WTC11 (cell line): ENCODE measurements around the gene ZDHHC17. TPM values are rescaled to one million over a fixed set of nuclear protein-coding genes. Genes with fewer than 3 reads are reported as not detected.

ENCODE experiments used
- ATAC-seq: fragments of 200-7000 bp; cut with Tn5 transposase; 2 replicates; pipeline ENCODE4 v1.10.0; 2021; ENCODE audit warnings: mild to moderate bottlenecking, moderate library complexity
- CTCF ChIA-PET: fragments of 300-600 bp; sonication (Branson Sonifier 250); formaldehyde crosslinking; loops from one replicate; lab custom pipeline; 2021; ENCODE audit warnings: antibody characterized with exemption; lab: Charles Lee
- POLR2A ChIA-PET: fragments of 350-600 bp; sonication (Branson Sonifier 250); formaldehyde crosslinking; loops from one replicate; lab custom pipeline; 2021; ENCODE audit warnings: antibody characterized with exemption; lab: Charles Lee
- DNase-seq: peaks from one replicate; pipeline ENCODE4 v3.0.0; 2021; ENCODE audit warnings: low spot score
- H3K27ac Mint-ChIP-seq: 2 replicates; pipeline ENCODE4 v1.8.0; 2021; ENCODE audit warnings: mixed read lengths
- H3K27me3 Mint-ChIP-seq: 2 replicates; pipeline ENCODE4 v1.8.0; 2021; ENCODE audit warnings: low read depth, mild to moderate bottlenecking, moderate library complexity, mixed read lengths
- H3K36me3 Mint-ChIP-seq: 2 replicates; pipeline ENCODE4 v1.8.0; 2021; ENCODE audit warnings: mixed read lengths
- H3K4me1 Mint-ChIP-seq: 2 replicates; pipeline ENCODE4 v1.8.0; 2022; ENCODE audit warnings: mixed read lengths
- H3K4me3 Mint-ChIP-seq: 2 replicates; pipeline ENCODE4 v1.8.0; 2021; ENCODE audit warnings: mild to moderate bottlenecking, moderate library complexity, mixed read lengths
- H3K9me3 Mint-ChIP-seq: 2 replicates; pipeline ENCODE4 v1.8.0; 2021; ENCODE audit warnings: mixed read lengths
- ATF1 ChIP-seq: sonication (generic); formaldehyde crosslinking; IDR thresholded peaks from 2 replicates; pipeline ENCODE4 v1.8.1; 2023; ENCODE audit warnings: mild to moderate bottlenecking, moderate library complexity, missing genetic modification reagents
- FOXJ3 ChIP-seq: sonication (generic); formaldehyde crosslinking; IDR thresholded peaks from 2 replicates; pipeline ENCODE4 v1.9.0; 2021; ENCODE audit warnings: missing genetic modification reagents, mild to moderate bottlenecking, borderline replicate concordance
- GABPB1 ChIP-seq: sonication (generic); formaldehyde crosslinking; IDR thresholded peaks from 2 replicates; pipeline ENCODE4 v1.8.1; 2023; ENCODE audit warnings: mild to moderate bottlenecking, missing genetic modification reagents
- MXD4 ChIP-seq: fragments of 250-450 bp; sonication (Bioruptor Pico); IDR thresholded peaks from 2 replicates; pipeline ENCODE4 v1.8.0; 2021; ENCODE audit warnings: mild to moderate bottlenecking, moderate library complexity, borderline replicate concordance
- NR3C1 ChIP-seq: sonication (generic); formaldehyde crosslinking; conservative IDR thresholded peaks from 2 replicates; pipeline ENCODE4 v1.8.1; 2023; ENCODE audit warnings: low read depth, mild to moderate bottlenecking, missing genetic modification reagents
- PRRX2 ChIP-seq: fragments of 250-450 bp; sonication (Bioruptor Pico); IDR thresholded peaks from 2 replicates; pipeline ENCODE4 v1.8.0; 2021; ENCODE audit warnings: mild to moderate bottlenecking
- RELA ChIP-seq: sonication (generic); formaldehyde crosslinking; IDR thresholded peaks from 2 replicates; pipeline ENCODE4 v1.8.1; 2022; ENCODE audit warnings: missing genetic modification reagents, mild to moderate bottlenecking, borderline replicate concordance
- SMAD4 ChIP-seq: sonication (generic); formaldehyde crosslinking; IDR thresholded peaks from 2 replicates; pipeline ENCODE4 v1.8.0; 2022; ENCODE audit warnings: mild to moderate bottlenecking, missing genetic modification reagents
- TEAD1 ChIP-seq: sonication (generic); formaldehyde crosslinking; IDR thresholded peaks from 2 replicates; pipeline ENCODE4 v1.8.0; 2022; ENCODE audit warnings: mild to moderate bottlenecking, missing genetic modification reagents
- ZBTB21 ChIP-seq: sonication (generic); formaldehyde crosslinking; IDR thresholded peaks from 2 replicates; pipeline ENCODE4 v1.8.1; 2023; ENCODE audit warnings: mild to moderate bottlenecking, missing genetic modification reagents, borderline replicate concordance
- ZNF121 ChIP-seq: sonication (generic); formaldehyde crosslinking; IDR thresholded peaks from 2 replicates; pipeline ENCODE4 v1.8.0; 2023; ENCODE audit warnings: missing genetic modification reagents
- ZNF671 ChIP-seq: fragments of 250-450 bp; sonication (Bioruptor Pico); IDR thresholded peaks from 2 replicates; pipeline ENCODE4 v1.8.0; 2021; ENCODE audit warnings: mild to moderate bottlenecking
- total RNA-seq: library from RNA; stranded (reverse); gene quantifications from 3 replicates; pipeline ENCODE4 v1.2.3, GENCODE V29; 2021
- TF ChIP-seq, protein P1 (sequence below): fragments of 250-450 bp; sonication (Bioruptor Pico); IDR thresholded peaks from 2 replicates; pipeline ENCODE4 v1.9.0; 2021; ENCODE audit warnings: mild to moderate bottlenecking
- TF ChIP-seq, protein P2 (sequence below): fragments of 250-450 bp; sonication (Bioruptor Pico); IDR thresholded peaks from 2 replicates; pipeline ENCODE4 v1.9.0; 2021; ENCODE audit warnings: moderate library complexity, mild to moderate bottlenecking, inconsistent platforms, borderline replicate concordance
- TF ChIP-seq, protein P3 (sequence below): fragments of 250-450 bp; sonication (Bioruptor Pico); IDR thresholded peaks from 2 replicates; pipeline ENCODE4 v2.1.2; 2022; ENCODE audit warnings: mild to moderate bottlenecking, moderate library complexity
- TF ChIP-seq, protein P4 (sequence below): fragments of 200-600 bp; IDR thresholded peaks from 2 replicates; pipeline ENCODE4 v1.8.0; 2022; ENCODE audit warnings: antibody characterized with exemption
- TF ChIP-seq, protein P5 (sequence below): fragments of 250-450 bp; sonication (Bioruptor Pico); conservative IDR thresholded peaks from 2 replicates; pipeline ENCODE4 v1.9.0; 2021; ENCODE audit warnings: mild to moderate bottlenecking
- TF ChIP-seq, protein P6 (sequence below): sonication (generic); formaldehyde crosslinking; IDR thresholded peaks from 2 replicates; pipeline ENCODE4 v1.8.0; 2023; ENCODE audit warnings: mild to moderate bottlenecking, missing genetic modification reagents
- TF ChIP-seq, protein P7 (sequence below): sonication (generic); formaldehyde crosslinking; IDR thresholded peaks from 2 replicates; pipeline ENCODE4 v1.8.0; 2022; ENCODE audit warnings: mild to moderate bottlenecking, missing genetic modification reagents
- TF ChIP-seq, protein P8 (sequence below): sonication (generic); formaldehyde crosslinking; IDR thresholded peaks from 2 replicates; pipeline ENCODE4 v1.8.1; 2022; ENCODE audit warnings: mild to moderate bottlenecking, missing genetic modification reagents, moderate library complexity, borderline replicate concordance

Gene ZDHHC17
- total RNA-seq, 1 experiment from 2014 or later: 30.7 TPM

DNA sequence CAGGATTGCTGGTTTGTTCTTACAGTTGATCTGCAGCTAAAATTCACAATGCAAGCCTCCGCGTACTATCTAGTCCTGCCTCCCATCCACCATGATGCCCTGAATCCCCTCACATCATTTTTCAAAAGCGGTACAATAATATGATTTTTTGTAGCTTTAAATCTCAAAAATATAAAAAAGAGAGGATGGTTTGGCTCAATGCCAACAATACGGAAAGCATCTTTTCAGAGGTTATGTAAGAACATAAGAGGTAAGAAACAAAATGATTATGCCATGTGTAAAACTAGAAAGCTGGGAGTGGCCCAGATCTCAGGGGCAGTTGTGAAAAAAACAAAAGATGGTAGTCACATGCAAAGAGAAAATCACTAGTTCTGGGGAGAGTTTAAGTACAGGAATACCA, 24.0 kb upstream of the ZDHHC17 start:
- TF ChIP-seq, protein P1, sequence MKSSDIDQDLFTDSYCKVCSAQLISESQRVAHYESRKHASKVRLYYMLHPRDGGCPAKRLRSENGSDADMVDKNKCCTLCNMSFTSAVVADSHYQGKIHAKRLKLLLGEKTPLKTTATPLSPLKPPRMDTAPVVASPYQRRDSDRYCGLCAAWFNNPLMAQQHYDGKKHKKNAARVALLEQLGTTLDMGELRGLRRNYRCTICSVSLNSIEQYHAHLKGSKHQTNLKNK (CRISPR knock-in tag): no peak
- TF ChIP-seq GABPB1 (CRISPR knock-in tag) (no peak), ATF1 (CRISPR knock-in tag) (no peak)
- TF ChIP-seq, protein P2, sequence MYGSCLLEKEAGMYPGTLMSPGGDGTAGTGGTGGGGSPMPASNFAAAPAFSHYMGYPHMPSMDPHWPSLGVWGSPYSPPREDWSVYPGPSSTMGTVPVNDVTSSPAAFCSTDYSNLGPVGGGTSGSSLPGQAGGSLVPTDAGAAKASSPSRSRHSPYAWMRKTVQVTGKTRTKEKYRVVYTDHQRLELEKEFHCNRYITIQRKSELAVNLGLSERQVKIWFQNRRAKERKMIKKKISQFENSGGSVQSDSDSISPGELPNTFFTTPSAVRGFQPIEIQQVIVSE (CRISPR knock-in tag): no peak
- TF ChIP-seq, protein P3, sequence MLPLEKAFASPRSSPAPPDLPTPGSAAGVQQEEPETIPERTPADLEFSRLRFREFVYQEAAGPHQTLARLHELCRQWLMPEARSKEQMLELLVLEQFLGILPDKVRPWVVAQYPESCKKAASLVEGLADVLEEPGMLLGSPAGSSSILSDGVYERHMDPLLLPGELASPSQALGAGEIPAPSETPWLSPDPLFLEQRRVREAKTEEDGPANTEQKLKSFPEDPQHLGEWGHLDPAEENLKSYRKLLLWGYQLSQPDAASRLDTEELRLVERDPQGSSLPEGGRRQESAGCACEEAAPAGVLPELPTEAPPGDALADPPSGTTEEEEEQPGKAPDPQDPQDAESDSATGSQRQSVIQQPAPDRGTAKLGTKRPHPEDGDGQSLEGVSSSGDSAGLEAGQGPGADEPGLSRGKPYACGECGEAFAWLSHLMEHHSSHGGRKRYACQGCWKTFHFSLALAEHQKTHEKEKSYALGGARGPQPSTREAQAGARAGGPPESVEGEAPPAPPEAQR: no peak
- TF ChIP-seq, all 79 proteins: peak for 0
- POLR2A ChIA-PET: no interaction called here
- no peak overlapping the region for H3K27ac Mint-ChIP-seq
- ATAC-seq (no peak), DNase-seq (no peak)
- H3K27me3 Mint-ChIP-seq: peaks cover 7% of the 10 kb centered on the region; the same call in 1 of the 2 replicates
- CTCF ChIA-PET: interaction anchor here (1.5 kb wide), 1 partner anchor 16 kb away, joined by 4 read pairs; no protein-coding TSS in a partner anchor
- H3K4me1 Mint-ChIP-seq: peaks cover 9% of the 10 kb centered on the region
- H3K9me3 Mint-ChIP-seq: peaks cover 38% of the 10 kb centered on the region
- H3K4me3 Mint-ChIP-seq: no peak overlapping the region
- peaks cover 45% of the 10 kb centered on the region for H3K36me3 Mint-ChIP-seq

DNA sequence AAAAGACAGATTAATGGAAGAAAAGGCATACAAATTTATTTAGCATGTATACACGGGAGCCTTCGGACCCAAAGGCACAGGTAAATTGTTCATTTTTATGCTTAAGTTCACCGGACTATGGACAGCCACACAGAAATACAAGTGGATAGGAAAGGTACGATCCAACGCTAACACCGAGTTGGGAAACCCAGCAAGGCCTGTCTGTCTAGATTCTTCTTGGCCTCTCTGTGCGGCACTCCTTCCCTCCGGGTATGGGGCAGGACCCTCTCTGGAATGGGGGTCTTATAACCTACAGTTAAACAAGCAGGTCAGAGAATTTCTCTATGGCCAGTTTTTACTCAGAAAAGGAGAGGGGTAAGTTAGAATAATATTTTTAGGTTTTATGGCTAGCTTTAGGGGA, 23.4 kb upstream of the ZDHHC17 start:
- Mint-ChIP-seq H3K4me1 (peaks cover 9% of the 10 kb centered on the region), H3K27ac (no peak overlapping the region), H3K27me3 (peaks cover 5% of the 10 kb centered on the region; the same call in 1 of the 2 replicates), H3K36me3 (peaks cover 39% of the 10 kb centered on the region), H3K9me3 (peaks cover 33% of the 10 kb centered on the region), H3K4me3 (no peak overlapping the region)
- ATAC-seq: no peak
- ChIA-PET POLR2A (no interaction called here), CTCF (no interaction called here)
- DNase-seq: no peak
- TF ChIP-seq ZBTB21 (CRISPR knock-in tag) (no peak), NR3C1 (CRISPR knock-in tag) (no peak), ATF1 (CRISPR knock-in tag) (no peak), RELA (CRISPR knock-in tag) (no peak), PRRX2 (CRISPR knock-in tag) (no peak), SMAD4 (CRISPR knock-in tag) (no peak), MXD4 (CRISPR knock-in tag) (no peak), TEAD1 (CRISPR knock-in tag) (no peak), FOXJ3 (CRISPR knock-in tag) (no peak), ZNF671 (no peak), ZNF121 (CRISPR knock-in tag) (no peak)
- TF ChIP-seq, protein P4, sequence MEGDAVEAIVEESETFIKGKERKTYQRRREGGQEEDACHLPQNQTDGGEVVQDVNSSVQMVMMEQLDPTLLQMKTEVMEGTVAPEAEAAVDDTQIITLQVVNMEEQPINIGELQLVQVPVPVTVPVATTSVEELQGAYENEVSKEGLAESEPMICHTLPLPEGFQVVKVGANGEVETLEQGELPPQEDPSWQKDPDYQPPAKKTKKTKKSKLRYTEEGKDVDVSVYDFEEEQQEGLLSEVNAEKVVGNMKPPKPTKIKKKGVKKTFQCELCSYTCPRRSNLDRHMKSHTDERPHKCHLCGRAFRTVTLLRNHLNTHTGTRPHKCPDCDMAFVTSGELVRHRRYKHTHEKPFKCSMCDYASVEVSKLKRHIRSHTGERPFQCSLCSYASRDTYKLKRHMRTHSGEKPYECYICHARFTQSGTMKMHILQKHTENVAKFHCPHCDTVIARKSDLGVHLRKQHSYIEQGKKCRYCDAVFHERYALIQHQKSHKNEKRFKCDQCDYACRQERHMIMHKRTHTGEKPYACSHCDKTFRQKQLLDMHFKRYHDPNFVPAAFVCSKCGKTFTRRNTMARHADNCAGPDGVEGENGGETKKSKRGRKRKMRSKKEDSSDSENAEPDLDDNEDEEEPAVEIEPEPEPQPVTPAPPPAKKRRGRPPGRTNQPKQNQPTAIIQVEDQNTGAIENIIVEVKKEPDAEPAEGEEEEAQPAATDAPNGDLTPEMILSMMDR: no peak
- TF ChIP-seq, protein P5, sequence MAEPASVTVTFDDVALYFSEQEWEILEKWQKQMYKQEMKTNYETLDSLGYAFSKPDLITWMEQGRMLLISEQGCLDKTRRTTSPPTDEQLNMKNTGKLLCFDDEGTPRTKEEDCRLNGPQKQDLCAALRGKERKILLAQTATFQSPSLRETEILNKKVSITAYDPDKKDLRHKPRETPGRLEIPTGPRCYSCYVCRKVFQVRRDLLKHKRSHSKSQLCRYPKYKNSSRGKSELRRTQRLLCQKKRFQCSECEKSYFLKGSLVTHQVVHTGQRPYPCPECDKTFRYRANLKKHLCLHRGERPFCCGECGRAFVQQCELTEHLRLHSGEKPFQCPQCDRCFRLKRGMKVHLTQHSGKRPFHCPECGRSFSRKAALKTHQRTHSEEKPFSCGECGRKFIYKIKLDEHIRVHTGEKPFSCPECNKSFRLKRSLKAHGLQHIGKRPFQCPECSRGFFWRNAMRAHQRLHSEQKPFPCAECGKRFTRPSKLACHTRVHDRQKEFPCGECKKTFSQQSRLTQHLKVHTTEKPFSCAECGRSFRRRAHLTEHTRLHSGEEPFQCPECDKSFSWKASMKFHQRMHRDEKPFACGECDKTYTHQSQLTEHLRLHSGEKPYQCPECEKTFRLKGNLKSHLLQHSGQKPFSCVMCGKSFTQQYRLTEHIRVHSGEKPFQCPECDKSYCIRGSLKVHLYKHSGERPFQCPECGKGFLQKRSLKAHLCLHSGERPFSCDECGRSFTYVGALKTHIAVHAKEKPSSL (CRISPR knock-in tag): no peak
- TF ChIP-seq, protein P3: no peak
- TF ChIP-seq, protein P2 (CRISPR knock-in tag): no peak
- TF ChIP-seq, protein P6, sequence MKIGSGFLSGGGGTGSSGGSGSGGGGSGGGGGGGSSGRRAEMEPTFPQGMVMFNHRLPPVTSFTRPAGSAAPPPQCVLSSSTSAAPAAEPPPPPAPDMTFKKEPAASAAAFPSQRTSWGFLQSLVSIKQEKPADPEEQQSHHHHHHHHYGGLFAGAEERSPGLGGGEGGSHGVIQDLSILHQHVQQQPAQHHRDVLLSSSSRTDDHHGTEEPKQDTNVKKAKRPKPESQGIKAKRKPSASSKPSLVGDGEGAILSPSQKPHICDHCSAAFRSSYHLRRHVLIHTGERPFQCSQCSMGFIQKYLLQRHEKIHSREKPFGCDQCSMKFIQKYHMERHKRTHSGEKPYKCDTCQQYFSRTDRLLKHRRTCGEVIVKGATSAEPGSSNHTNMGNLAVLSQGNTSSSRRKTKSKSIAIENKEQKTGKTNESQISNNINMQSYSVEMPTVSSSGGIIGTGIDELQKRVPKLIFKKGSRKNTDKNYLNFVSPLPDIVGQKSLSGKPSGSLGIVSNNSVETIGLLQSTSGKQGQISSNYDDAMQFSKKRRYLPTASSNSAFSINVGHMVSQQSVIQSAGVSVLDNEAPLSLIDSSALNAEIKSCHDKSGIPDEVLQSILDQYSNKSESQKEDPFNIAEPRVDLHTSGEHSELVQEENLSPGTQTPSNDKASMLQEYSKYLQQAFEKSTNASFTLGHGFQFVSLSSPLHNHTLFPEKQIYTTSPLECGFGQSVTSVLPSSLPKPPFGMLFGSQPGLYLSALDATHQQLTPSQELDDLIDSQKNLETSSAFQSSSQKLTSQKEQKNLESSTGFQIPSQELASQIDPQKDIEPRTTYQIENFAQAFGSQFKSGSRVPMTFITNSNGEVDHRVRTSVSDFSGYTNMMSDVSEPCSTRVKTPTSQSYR (CRISPR knock-in tag): no peak
- TF ChIP-seq, protein P7, sequence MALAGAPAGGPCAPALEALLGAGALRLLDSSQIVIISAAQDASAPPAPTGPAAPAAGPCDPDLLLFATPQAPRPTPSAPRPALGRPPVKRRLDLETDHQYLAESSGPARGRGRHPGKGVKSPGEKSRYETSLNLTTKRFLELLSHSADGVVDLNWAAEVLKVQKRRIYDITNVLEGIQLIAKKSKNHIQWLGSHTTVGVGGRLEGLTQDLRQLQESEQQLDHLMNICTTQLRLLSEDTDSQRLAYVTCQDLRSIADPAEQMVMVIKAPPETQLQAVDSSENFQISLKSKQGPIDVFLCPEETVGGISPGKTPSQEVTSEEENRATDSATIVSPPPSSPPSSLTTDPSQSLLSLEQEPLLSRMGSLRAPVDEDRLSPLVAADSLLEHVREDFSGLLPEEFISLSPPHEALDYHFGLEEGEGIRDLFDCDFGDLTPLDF (CRISPR knock-in tag): no peak
- TF ChIP-seq, protein P8, sequence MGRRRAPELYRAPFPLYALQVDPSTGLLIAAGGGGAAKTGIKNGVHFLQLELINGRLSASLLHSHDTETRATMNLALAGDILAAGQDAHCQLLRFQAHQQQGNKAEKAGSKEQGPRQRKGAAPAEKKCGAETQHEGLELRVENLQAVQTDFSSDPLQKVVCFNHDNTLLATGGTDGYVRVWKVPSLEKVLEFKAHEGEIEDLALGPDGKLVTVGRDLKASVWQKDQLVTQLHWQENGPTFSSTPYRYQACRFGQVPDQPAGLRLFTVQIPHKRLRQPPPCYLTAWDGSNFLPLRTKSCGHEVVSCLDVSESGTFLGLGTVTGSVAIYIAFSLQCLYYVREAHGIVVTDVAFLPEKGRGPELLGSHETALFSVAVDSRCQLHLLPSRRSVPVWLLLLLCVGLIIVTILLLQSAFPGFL (CRISPR knock-in tag): no peak
